GM12865 (cell line): ENCODE data around the gene ARL14.

ENCODE experiments used
- DNase-seq: peaks from one replicate; pipeline ENCODE4 v3.0.0; 2010; ENCODE audit warnings: low read depth
- H3K4me3 ChIP-seq: 2 replicates; pipeline ENCODE4 v1.5.1; 2011; ENCODE audit warnings: mild to moderate bottlenecking, low read depth, low read length, control low read depth
- CTCF ChIP-seq: IDR thresholded peaks from 2 replicates; pipeline ENCODE4 v1.5.1; 2011; ENCODE audit warnings: low read length, control low read depth, low read depth, inconsistent platforms; ENCODE audit not compliant: insufficient read depth; ENCODE audit errors: missing control alignments

ARL14 gene

GRCh38 chr3:160641665-160642309, 35.2 kb upstream of the ARL14 start:
- H3K4me3 ChIP-seq = no peak overlapping the region
- DNase-seq = no peak
- TF ChIP-seq CTCF = no peak

- no peak overlapping the region for H3K4me3 ChIP-seq
- TF ChIP-seq CTCF = no peak
- DNase-seq = peak; percentile 3
These were observed 33.0 kb upstream of the ARL14 start for GRCh38 chr3:160643994-160644393.

- no peak for DNase-seq
These were observed 32.5 kb upstream of the ARL14 start for GRCh38 chr3:160644491-160644890.

GRCh38 chr3:160648701-160649100, 28.3 kb upstream of the ARL14 start:
- no peak for DNase-seq
- no peak for TF ChIP-seq CTCF
- no peak overlapping the region for H3K4me3 ChIP-seq

More at GRCh38 chr3:160644491-160644890, 32.5 kb upstream of the ARL14 start:
- TF ChIP-seq CTCF = no peak
- H3K4me3 ChIP-seq = no peak overlapping the region

GRCh38 chr3:160649596-160649995, 27.4 kb upstream of the ARL14 start:
- no peak overlapping the region for H3K4me3 ChIP-seq
- no peak for DNase-seq
- TF ChIP-seq CTCF = no peak

GRCh38 chr3:160653512-160653911, 23.4 kb upstream of the ARL14 start:
- DNase-seq = no peak
- TF ChIP-seq CTCF = no peak
- no peak overlapping the region for H3K4me3 ChIP-seq

GRCh38 chr3:160660902-160661301, 16.1 kb upstream of the ARL14 start:
- DNase-seq = no peak
- no peak for TF ChIP-seq CTCF
- no peak overlapping the region for H3K4me3 ChIP-seq
